ENCODE measurements around the gene NPAS3. TPM values are rescaled to one million over a fixed set of nuclear protein-coding genes. Genes with fewer than 3 reads are reported as not detected.

NPAS3 gene
- total RNA-seq, 1 donor from 2014 or later = 2.4 TPM

GRCh38 chr14:33689680-33690079 is 751.0 kb downstream of the NPAS3 start:
- DNase-seq = no peak
- TF ChIP-seq CTCF (IDR thresholded peaks at IDR 0.05; ENCODE audit: partially characterized antibody, unreplicated experiment) = no peak
- Mint-ChIP-seq H3K4me3 (ENCODE audit: unreplicated experiment) (no peak overlapping the region), H3K4me1 (ENCODE audit: low read depth, unreplicated experiment) (no peaks in the 10 kb centered on the region), H3K36me3 (ENCODE audit: unreplicated experiment) (no peaks in the 10 kb centered on the region), H3K27ac (ENCODE audit: unreplicated experiment) (no peak overlapping the region), H3K27me3 (ENCODE audit: unreplicated experiment) (no peaks in the 10 kb centered on the region), H3K9me3 (ENCODE audit: unreplicated experiment) (no peaks in the 10 kb centered on the region)

- H3K27me3 Mint-ChIP-seq (ENCODE audit: unreplicated experiment) = no peaks in the 10 kb centered on the region
- no peak for DNase-seq
- no peaks in the 10 kb centered on the region for H3K4me1 Mint-ChIP-seq (ENCODE audit: low read depth, unreplicated experiment)
- no peak overlapping the region for H3K4me3 Mint-ChIP-seq (ENCODE audit: unreplicated experiment)
- H3K27ac Mint-ChIP-seq (ENCODE audit: unreplicated experiment) = no peak overlapping the region
- no peak for TF ChIP-seq CTCF (IDR thresholded peaks at IDR 0.05; ENCODE audit: partially characterized antibody, unreplicated experiment)
- no peaks in the 10 kb centered on the region for H3K36me3 Mint-ChIP-seq (ENCODE audit: unreplicated experiment)
- H3K9me3 Mint-ChIP-seq (ENCODE audit: unreplicated experiment) = no peaks in the 10 kb centered on the region
Observed at GRCh38 chr14:33691907-33692306, 753.2 kb downstream of the NPAS3 start.

GRCh38 chr14:33692762-33693161 is 754.1 kb downstream of the NPAS3 start:
- H3K36me3 Mint-ChIP-seq (ENCODE audit: unreplicated experiment) = no peaks in the 10 kb centered on the region
- no peak for DNase-seq
- no peaks in the 10 kb centered on the region for H3K27me3 Mint-ChIP-seq (ENCODE audit: unreplicated experiment)
- H3K4me3 Mint-ChIP-seq (ENCODE audit: unreplicated experiment) = no peak overlapping the region
- no peak overlapping the region for H3K27ac Mint-ChIP-seq (ENCODE audit: unreplicated experiment)
- no peaks in the 10 kb centered on the region for H3K9me3 Mint-ChIP-seq (ENCODE audit: unreplicated experiment)
- H3K4me1 Mint-ChIP-seq (ENCODE audit: low read depth, unreplicated experiment) = no peaks in the 10 kb centered on the region
- no peak for TF ChIP-seq CTCF (IDR thresholded peaks at IDR 0.05; ENCODE audit: partially characterized antibody, unreplicated experiment)

GRCh38 chr14:33693237-33693636 is 754.6 kb downstream of the NPAS3 start:
- no peak overlapping the region for H3K4me3 Mint-ChIP-seq (ENCODE audit: unreplicated experiment)
- H3K27ac Mint-ChIP-seq (ENCODE audit: unreplicated experiment) = no peak overlapping the region
- no peaks in the 10 kb centered on the region for H3K4me1 Mint-ChIP-seq (ENCODE audit: low read depth, unreplicated experiment)
- no peak for DNase-seq
- no peaks in the 10 kb centered on the region for H3K36me3 Mint-ChIP-seq (ENCODE audit: unreplicated experiment)
- H3K9me3 Mint-ChIP-seq (ENCODE audit: unreplicated experiment) = no peaks in the 10 kb centered on the region
- no peaks in the 10 kb centered on the region for H3K27me3 Mint-ChIP-seq (ENCODE audit: unreplicated experiment)
- no peak for TF ChIP-seq CTCF (IDR thresholded peaks at IDR 0.05; ENCODE audit: partially characterized antibody, unreplicated experiment)

- Mint-ChIP-seq H3K27ac (ENCODE audit: unreplicated experiment) (no peak overlapping the region), H3K4me1 (ENCODE audit: low read depth, unreplicated experiment) (no peaks in the 10 kb centered on the region), H3K9me3 (ENCODE audit: unreplicated experiment) (no peaks in the 10 kb centered on the region), H3K4me3 (ENCODE audit: unreplicated experiment) (no peak overlapping the region), H3K36me3 (ENCODE audit: unreplicated experiment) (no peaks in the 10 kb centered on the region), H3K27me3 (ENCODE audit: unreplicated experiment) (no peaks in the 10 kb centered on the region)
- DNase-seq = no peak
- TF ChIP-seq CTCF (IDR thresholded peaks at IDR 0.05; ENCODE audit: partially characterized antibody, unreplicated experiment) = no peak
Observed at GRCh38 chr14:33696165-33696564, 757.5 kb downstream of the NPAS3 start.

Data from glutamatergic neuron (in vitro differentiated cells).